ENCODE data around the gene PCDHGA7. TPM values are rescaled to one million over a fixed set of nuclear protein-coding genes. Genes with fewer than 3 reads are reported as not detected.
"Not testable (repeated sequence)": the region's sequence is repeated elsewhere in the genome, so short reads cannot be mapped to it uniquely, and the experiment has no call there.

PCDHGA7 gene
- total RNA-seq (2021) = 1.6 to 2.8 TPM (median 2.1 TPM) in 3 replicates
- percentile 67 among the genes with signal in this experiment for Bru-seq, nascent RNA
- long read RNA-seq, experiment 1 = 0 reads
- long read RNA-seq, experiment 2 = 0 reads
- long read RNA-seq, experiment 3 = 0 reads

DNA sequence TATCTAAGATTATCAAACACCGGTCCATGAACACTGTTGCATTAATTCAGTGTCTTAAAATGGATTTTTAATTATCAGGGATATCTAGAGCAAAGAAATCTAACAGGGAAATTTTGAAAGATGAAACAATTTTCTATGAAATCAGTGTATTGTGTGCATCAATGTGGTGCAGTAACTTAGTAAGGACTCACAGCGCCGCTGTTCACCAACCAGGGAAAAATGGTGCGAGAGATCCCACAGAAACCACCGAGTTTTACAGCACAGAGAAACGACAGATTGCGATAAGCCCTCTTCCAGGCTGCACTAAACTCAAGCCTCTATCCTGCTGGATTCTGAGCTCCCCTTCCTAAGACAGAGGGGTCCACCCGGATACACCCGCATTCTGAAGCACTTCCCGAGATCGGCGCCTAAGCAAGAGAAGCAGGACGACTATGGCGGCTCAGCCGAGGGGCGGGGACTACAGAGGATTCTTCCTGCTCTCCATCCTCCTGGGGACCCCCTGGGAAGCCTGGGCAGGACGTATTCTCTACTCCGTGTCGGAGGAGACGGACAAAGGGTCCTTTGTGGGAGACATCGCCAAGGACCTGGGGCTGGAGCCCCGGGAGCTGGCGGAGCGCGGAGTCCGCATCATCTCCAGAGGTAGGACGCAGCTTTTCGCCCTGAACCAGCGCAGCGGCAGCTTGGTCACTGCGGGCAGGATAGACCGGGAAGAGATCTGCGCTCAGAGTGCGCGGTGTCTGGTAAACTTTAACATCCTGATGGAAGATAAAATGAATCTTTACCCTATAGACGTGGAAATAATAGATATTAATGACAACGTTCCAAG, at the start of gene PCDHGA7:
TSS of gene PCDHGA7 (plus strand) at position 274 of the 826 bp plus-strand sequence. CDS start at position 432, 158 bp downstream.
- DNase-seq (ENCODE audit: low spot score) (no peak), ATAC-seq (no peak)
- Mint-ChIP-seq H3K9me3 (peaks cover 42% of the 10 kb centered on the region), H3K4me1 (no peaks in the 10 kb centered on the region), H3K27me3 (ENCODE audit: low read depth) (peaks cover 18% of the 10 kb centered on the region), H3K36me3 (peaks cover 30% of the 10 kb centered on the region), H3K4me3 (peak within 1 kb of the TSS; percentile 84), H3K27ac (peak within 1 kb of the TSS; percentile 74; the same call in 1 of the 2 replicates)
- ChIA-PET CTCF (interaction anchor here (0.6 to 1.9 kb wide), 12 partner anchors 12 to 247 kb away, joined by 3 to 5 read pairs (median 4); partner anchors contain the start of genes PCDHB14, PCDHB15, PCDHB5 and PCDHGA10), POLR2A (no interaction called here)
- TF ChIP-seq, protein P1, sequence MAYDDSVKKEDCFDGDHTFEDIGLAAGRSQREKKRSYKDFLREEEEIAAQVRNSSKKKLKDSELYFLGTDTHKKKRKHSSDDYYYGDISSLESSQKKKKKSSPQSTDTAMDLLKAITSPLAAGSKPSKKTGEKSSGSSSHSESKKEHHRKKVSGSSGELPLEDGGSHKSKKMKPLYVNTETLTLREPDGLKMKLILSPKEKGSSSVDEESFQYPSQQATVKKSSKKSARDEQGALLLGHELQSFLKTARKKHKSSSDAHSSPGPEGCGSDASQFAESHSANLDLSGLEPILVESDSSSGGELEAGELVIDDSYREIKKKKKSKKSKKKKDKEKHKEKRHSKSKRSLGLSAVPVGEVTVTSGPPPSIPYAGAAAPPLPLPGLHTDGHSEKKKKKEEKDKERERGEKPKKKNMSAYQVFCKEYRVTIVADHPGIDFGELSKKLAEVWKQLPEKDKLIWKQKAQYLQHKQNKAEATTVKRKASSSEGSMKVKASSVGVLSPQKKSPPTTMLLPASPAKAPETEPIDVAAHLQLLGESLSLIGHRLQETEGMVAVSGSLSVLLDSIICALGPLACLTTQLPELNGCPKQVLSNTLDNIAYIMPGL (CRISPR knock-in tag; IDR thresholded peaks at IDR 0.05) = no peak
- TF ChIP-seq, protein P2, sequence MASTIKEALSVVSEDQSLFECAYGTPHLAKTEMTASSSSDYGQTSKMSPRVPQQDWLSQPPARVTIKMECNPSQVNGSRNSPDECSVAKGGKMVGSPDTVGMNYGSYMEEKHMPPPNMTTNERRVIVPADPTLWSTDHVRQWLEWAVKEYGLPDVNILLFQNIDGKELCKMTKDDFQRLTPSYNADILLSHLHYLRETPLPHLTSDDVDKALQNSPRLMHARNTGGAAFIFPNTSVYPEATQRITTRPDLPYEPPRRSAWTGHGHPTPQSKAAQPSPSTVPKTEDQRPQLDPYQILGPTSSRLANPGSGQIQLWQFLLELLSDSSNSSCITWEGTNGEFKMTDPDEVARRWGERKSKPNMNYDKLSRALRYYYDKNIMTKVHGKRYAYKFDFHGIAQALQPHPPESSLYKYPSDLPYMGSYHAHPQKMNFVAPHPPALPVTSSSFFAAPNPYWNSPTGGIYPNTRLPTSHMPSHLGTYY (CRISPR knock-in tag; IDR thresholded peaks at IDR 0.05) = no peak
- no peak for TF ChIP-seq NFE2L1 (CRISPR knock-in tag; IDR thresholded peaks at IDR 0.05)
- TF ChIP-seq ZNF317 (CRISPR knock-in tag; IDR thresholded peaks at IDR 0.05; ENCODE audit: borderline replicate concordance, low read depth) = no peak
- TF ChIP-seq, protein P3, sequence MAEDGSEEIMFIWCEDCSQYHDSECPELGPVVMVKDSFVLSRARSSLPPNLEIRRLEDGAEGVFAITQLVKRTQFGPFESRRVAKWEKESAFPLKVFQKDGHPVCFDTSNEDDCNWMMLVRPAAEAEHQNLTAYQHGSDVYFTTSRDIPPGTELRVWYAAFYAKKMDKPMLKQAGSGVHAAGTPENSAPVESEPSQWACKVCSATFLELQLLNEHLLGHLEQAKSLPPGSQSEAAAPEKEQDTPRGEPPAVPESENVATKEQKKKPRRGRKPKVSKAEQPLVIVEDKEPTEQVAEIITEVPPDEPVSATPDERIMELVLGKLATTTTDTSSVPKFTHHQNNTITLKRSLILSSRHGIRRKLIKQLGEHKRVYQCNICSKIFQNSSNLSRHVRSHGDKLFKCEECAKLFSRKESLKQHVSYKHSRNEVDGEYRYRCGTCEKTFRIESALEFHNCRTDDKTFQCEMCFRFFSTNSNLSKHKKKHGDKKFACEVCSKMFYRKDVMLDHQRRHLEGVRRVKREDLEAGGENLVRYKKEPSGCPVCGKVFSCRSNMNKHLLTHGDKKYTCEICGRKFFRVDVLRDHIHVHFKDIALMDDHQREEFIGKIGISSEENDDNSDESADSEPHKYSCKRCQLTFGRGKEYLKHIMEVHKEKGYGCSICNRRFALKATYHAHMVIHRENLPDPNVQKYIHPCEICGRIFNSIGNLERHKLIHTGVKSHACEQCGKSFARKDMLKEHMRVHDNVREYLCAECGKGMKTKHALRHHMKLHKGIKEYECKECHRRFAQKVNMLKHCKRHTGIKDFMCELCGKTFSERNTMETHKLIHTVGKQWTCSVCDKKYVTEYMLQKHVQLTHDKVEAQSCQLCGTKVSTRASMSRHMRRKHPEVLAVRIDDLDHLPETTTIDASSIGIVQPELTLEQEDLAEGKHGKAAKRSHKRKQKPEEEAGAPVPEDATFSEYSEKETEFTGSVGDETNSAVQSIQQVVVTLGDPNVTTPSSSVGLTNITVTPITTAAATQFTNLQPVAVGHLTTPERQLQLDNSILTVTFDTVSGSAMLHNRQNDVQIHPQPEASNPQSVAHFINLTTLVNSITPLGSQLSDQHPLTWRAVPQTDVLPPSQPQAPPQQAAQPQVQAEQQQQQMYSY (CRISPR knock-in tag; IDR thresholded peaks at IDR 0.05) = no peak
- no peak for TF ChIP-seq ZNF423 (CRISPR knock-in tag; IDR thresholded peaks at IDR 0.05)
- no peak for TF ChIP-seq OVOL2 (CRISPR knock-in tag; IDR thresholded peaks at IDR 0.05; ENCODE audit: borderline replicate concordance)
- TF ChIP-seq MXD4 (CRISPR knock-in tag; IDR thresholded peaks at IDR 0.05; ENCODE audit: borderline replicate concordance) = no peak
- TF ChIP-seq, protein P4, sequence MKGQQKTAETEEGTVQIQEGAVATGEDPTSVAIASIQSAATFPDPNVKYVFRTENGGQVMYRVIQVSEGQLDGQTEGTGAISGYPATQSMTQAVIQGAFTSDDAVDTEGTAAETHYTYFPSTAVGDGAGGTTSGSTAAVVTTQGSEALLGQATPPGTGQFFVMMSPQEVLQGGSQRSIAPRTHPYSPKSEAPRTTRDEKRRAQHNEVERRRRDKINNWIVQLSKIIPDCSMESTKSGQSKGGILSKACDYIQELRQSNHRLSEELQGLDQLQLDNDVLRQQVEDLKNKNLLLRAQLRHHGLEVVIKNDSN (CRISPR knock-in tag; IDR thresholded peaks at IDR 0.05) = no peak
- TF ChIP-seq KAT7 (CRISPR knock-in tag; IDR thresholded peaks at IDR 0.05; ENCODE audit: borderline replicate concordance) = no peak

DNA sequence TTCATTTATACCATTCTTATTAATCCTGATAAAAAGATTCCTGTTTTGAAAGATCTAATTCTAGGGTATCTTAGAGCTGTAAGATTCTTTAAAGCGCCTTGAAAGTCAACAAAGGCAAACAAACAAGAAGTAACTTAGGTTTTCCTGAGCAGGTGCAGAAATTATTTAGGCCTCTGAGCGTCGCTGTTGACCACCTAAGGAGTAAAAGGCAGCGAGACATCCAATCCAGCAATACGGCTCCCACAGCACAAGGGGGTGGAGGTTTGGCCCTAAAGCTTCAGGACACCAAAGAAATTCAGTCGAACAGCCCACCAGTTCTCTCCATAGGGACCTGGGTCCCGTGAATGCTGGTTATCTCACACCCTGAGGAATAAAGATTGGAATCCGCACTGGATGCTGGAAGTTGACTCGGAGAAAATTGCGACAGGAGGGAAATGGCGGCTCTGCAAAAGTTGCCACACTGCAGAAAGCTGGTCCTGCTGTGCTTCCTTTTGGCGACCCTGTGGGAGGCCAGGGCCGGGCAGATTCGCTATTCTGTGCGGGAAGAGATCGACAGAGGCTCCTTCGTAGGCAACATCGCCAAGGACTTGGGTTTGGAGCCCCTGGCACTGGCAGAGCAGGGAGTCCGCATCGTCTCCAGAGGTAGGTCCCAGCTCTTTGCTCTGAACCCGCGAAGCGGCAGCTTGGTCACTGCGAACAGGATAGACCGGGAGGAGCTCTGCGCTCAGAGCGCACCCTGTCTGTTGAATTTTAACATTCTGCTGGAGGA, 43.8 kb upstream of the PCDHGA7 start, which contains the start of gene PCDHGA2:
TSS of gene PCDHGA2 (plus strand) at position 223 of the 769 bp plus-strand sequence.
- Mint-ChIP-seq H3K36me3 (peaks cover 22% of the 10 kb centered on the region), H3K27me3 (ENCODE audit: low read depth) (no peaks in the 10 kb centered on the region; the same call in 1 of the 2 replicates), H3K9me3 (peaks cover 64% of the 10 kb centered on the region), H3K4me3 (peak within 1 kb of the TSS; percentile 30; the same call in 1 of the 2 replicates), H3K27ac (no peak within 1 kb of the TSS), H3K4me1 (peaks cover 1% of the 10 kb centered on the region; the same call in 1 of the 2 replicates)
- ChIA-PET POLR2A (interaction anchor here (1.6 kb wide), 1 partner anchor 18 kb away, joined by 8 read pairs; the partner anchor contains the start of gene TAF7), CTCF (interaction anchor here (0.8 to 2.5 kb wide), 38 partner anchors 9 to 299 kb away, joined by 3 to 33 read pairs (median 6); partner anchors contain the start of genes PCDHB10, PCDHB14, PCDHB15 and PCDHB16)
- ATAC-seq = peak; percentile 78
- no peak for TF ChIP-seq ZNF138 (CRISPR knock-in tag; conservative IDR thresholded peaks at IDR 0.05)
- TF ChIP-seq, protein P5, sequence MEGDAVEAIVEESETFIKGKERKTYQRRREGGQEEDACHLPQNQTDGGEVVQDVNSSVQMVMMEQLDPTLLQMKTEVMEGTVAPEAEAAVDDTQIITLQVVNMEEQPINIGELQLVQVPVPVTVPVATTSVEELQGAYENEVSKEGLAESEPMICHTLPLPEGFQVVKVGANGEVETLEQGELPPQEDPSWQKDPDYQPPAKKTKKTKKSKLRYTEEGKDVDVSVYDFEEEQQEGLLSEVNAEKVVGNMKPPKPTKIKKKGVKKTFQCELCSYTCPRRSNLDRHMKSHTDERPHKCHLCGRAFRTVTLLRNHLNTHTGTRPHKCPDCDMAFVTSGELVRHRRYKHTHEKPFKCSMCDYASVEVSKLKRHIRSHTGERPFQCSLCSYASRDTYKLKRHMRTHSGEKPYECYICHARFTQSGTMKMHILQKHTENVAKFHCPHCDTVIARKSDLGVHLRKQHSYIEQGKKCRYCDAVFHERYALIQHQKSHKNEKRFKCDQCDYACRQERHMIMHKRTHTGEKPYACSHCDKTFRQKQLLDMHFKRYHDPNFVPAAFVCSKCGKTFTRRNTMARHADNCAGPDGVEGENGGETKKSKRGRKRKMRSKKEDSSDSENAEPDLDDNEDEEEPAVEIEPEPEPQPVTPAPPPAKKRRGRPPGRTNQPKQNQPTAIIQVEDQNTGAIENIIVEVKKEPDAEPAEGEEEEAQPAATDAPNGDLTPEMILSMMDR (IDR thresholded peaks at IDR 0.05) = peak; percentile 30; the same call in 1 of the 2 replicates
- peak; percentile 60 for DNase-seq (ENCODE audit: low spot score)

DNA sequence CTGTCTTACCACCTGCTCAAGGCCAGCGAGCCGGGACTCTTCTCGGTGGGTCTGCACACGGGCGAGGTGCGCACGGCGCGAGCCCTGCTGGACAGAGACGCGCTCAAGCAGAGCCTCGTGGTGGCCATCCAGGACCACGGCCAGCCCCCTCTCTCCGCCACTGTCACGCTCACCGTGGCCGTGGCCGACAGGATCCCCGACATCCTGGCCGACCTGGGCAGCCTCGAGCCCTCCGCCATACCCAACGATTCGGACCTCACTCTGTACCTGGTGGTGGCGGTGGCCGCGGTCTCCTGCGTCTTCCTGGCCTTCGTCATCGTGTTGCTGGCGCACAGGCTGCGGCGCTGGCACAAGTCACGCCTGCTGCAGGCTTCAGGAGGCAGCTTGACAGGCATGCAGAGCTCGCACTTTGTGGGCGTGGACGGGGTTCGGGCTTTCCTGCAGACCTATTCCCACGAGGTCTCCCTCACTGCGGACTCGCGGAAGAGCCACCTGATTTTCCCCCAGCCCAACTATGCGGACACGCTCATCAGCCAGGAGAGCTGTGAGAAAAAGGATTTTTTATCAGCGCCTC, 41.7 kb upstream of the PCDHGA7 start:
- H3K4me3 Mint-ChIP-seq; ATAC-seq; POLR2A ChIA-PET; H3K4me1 Mint-ChIP-seq; H3K27me3 Mint-ChIP-seq (ENCODE audit: low read depth); DNase-seq (ENCODE audit: low spot score); H3K27ac Mint-ChIP-seq: not testable (repeated sequence)
- Mint-ChIP-seq H3K36me3 (peaks cover 42% of the 10 kb centered on the region), H3K9me3 (peaks cover 67% of the 10 kb centered on the region)
- CTCF ChIA-PET = interaction anchor here (1.3 to 1.6 kb wide), 2 partner anchors 96 to 217 kb away, joined by 3 read pairs; partner anchors contain the start of gene PCDHB15

Data from WTC11 (cell line).